Panc1 (cell line): Measurements from ENCODE around the gene STRIP1.

Experiments used
- POLR2AphosphoS5 ChIP-seq: IDR thresholded peaks from 2 replicates; pipeline ENCODE4 v1.6.1; 2012; ENCODE audit warnings: mild to moderate bottlenecking, low read depth, low read length, moderate library complexity
- TF ChIP-seq, protein P1 (sequence below): fragments of 450-650 bp; IDR thresholded peaks from 2 replicates; pipeline ENCODE4 v1.5.1; 2017; ENCODE audit warnings: mild to moderate bottlenecking
- TF ChIP-seq, protein P2 (sequence below), 2 experiments: IDR thresholded peaks; 2 replicates each; pipeline ENCODE4 v1.6.1; 2011 to 2012; ENCODE audit warnings: low read depth in 2 of 2, control low read depth in 1 of 2, low read length in 1 of 2, mild to moderate bottlenecking in 1 of 2, moderate library complexity in 1 of 2; ENCODE audit not compliant: insufficient read depth in 1 of 2

GRCh38 chr1:110094931-110095654 lies 60.7 kb downstream of the STRIP1 start:
- TF ChIP-seq, protein P1, sequence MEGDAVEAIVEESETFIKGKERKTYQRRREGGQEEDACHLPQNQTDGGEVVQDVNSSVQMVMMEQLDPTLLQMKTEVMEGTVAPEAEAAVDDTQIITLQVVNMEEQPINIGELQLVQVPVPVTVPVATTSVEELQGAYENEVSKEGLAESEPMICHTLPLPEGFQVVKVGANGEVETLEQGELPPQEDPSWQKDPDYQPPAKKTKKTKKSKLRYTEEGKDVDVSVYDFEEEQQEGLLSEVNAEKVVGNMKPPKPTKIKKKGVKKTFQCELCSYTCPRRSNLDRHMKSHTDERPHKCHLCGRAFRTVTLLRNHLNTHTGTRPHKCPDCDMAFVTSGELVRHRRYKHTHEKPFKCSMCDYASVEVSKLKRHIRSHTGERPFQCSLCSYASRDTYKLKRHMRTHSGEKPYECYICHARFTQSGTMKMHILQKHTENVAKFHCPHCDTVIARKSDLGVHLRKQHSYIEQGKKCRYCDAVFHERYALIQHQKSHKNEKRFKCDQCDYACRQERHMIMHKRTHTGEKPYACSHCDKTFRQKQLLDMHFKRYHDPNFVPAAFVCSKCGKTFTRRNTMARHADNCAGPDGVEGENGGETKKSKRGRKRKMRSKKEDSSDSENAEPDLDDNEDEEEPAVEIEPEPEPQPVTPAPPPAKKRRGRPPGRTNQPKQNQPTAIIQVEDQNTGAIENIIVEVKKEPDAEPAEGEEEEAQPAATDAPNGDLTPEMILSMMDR: no peak
- TF ChIP-seq POLR2AphosphoS5: no peak
- TF ChIP-seq, protein P2, sequence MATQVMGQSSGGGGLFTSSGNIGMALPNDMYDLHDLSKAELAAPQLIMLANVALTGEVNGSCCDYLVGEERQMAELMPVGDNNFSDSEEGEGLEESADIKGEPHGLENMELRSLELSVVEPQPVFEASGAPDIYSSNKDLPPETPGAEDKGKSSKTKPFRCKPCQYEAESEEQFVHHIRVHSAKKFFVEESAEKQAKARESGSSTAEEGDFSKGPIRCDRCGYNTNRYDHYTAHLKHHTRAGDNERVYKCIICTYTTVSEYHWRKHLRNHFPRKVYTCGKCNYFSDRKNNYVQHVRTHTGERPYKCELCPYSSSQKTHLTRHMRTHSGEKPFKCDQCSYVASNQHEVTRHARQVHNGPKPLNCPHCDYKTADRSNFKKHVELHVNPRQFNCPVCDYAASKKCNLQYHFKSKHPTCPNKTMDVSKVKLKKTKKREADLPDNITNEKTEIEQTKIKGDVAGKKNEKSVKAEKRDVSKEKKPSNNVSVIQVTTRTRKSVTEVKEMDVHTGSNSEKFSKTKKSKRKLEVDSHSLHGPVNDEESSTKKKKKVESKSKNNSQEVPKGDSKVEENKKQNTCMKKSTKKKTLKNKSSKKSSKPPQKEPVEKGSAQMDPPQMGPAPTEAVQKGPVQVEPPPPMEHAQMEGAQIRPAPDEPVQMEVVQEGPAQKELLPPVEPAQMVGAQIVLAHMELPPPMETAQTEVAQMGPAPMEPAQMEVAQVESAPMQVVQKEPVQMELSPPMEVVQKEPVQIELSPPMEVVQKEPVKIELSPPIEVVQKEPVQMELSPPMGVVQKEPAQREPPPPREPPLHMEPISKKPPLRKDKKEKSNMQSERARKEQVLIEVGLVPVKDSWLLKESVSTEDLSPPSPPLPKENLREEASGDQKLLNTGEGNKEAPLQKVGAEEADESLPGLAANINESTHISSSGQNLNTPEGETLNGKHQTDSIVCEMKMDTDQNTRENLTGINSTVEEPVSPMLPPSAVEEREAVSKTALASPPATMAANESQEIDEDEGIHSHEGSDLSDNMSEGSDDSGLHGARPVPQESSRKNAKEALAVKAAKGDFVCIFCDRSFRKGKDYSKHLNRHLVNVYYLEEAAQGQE (IDR thresholded peaks at IDR 0.05; ENCODE audit: insufficient read depth in 1 of 2, low read depth in 2 of 2, low read length in 1 of 2): no peak
